Lower leg skin (tissue), 3 donors: ENCODE data around the gene NBPF20.
"Not testable (repeated sequence)": the region's sequence is repeated elsewhere in the genome, so short reads cannot be mapped to it uniquely, and the experiment has no call there.

ENCODE experiments used
- POLR2A ChIP-seq, 2 donors: fragments of 450-650 bp; IDR thresholded peaks; one replicate each; pipeline ENCODE4 v1.6.1; 2016 to 2017; ENCODE audit warnings: antibody characterized with exemption in 2 of 2, mild to moderate bottlenecking in 1 of 2, moderate library complexity in 1 of 2
- TF ChIP-seq, protein P1 (sequence below), 3 donors: fragments of 450-650 bp; IDR thresholded peaks; one replicate each; pipeline ENCODE4 v1.5.1; 2016; ENCODE audit warnings: antibody characterized with exemption in 3 of 3, mild to moderate bottlenecking in 3 of 3, moderate library complexity in 2 of 3

DNA sequence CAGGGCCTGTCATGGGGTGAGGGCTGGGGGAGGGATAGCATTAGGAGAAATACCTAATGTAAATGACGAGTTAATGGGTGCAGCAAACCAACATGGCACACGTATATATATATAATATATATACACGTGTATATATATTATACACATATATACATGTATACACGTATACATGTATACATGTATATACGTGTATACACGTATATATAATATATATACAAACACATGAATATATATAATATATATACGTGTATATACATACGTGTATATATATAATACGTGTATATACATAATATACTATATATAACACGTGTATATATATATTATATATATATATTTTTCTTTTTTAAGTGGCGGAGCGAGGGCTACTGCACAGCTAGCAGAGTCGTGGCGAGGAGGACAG is 18.1 kb downstream of the NBPF20 start:
- TF ChIP-seq, protein P1, sequence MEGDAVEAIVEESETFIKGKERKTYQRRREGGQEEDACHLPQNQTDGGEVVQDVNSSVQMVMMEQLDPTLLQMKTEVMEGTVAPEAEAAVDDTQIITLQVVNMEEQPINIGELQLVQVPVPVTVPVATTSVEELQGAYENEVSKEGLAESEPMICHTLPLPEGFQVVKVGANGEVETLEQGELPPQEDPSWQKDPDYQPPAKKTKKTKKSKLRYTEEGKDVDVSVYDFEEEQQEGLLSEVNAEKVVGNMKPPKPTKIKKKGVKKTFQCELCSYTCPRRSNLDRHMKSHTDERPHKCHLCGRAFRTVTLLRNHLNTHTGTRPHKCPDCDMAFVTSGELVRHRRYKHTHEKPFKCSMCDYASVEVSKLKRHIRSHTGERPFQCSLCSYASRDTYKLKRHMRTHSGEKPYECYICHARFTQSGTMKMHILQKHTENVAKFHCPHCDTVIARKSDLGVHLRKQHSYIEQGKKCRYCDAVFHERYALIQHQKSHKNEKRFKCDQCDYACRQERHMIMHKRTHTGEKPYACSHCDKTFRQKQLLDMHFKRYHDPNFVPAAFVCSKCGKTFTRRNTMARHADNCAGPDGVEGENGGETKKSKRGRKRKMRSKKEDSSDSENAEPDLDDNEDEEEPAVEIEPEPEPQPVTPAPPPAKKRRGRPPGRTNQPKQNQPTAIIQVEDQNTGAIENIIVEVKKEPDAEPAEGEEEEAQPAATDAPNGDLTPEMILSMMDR (IDR thresholded peaks at IDR 0.05), result not testable (repeated sequence)
- not testable (repeated sequence) for TF ChIP-seq POLR2A (IDR thresholded peaks at IDR 0.05)
